Hepatocyte (in vitro differentiated cells): ENCODE measurements around the gene PRR30.

ENCODE experiments used
- CTCF ChIP-seq: fragments of 200-600 bp; sonication (generic); IDR thresholded peaks from 2 replicates; pipeline ENCODE4 v1.5.1; 2016; ENCODE audit warnings: antibody characterized with exemption, mild to moderate bottlenecking; ENCODE audit not compliant: poor library complexity
- EZH2 ChIP-seq: fragments of 200-600 bp; sonication (generic); IDR thresholded peaks from 2 replicates; pipeline ENCODE4 v1.6.1; 2016; ENCODE audit warnings: antibody characterized with exemption, mild to moderate bottlenecking, borderline replicate concordance
- EZH2phosphoT487 ChIP-seq: fragments of 200-600 bp; sonication (generic); IDR thresholded peaks from one replicate; pipeline ENCODE4 v1.6.1; 2018; ENCODE audit warnings: antibody characterized with exemption, mild to moderate bottlenecking, low read depth, moderate library complexity; ENCODE audit not compliant: unreplicated experiment, severe bottlenecking

DNA sequence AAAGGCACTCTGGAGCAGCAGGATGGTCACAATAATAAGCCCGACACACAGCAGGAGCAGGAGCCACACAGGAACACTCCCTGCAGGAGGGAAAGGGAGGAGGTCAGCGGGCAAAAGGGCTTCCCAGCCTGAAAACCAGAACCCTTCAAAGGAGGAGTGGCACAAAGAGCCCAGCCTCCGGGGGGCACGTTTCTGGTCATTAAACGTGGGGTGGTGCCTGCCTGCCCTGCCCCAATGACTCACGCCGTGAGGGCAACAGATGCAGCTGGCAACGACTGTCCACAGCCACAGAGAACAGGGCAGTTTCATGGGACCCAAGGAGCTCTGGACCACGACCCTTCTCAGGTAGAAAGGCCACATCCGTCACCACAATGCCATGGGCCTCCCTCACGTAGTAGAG, 7.8 kb downstream of the PRR30 start:
- no peak for TF ChIP-seq EZH2phosphoT487
- TF ChIP-seq CTCF, result no peak
- no peak for TF ChIP-seq EZH2
